Measurements from ENCODE around the gene JMJD8. TPM values are rescaled to one million over a fixed set of nuclear protein-coding genes. Genes with fewer than 3 reads are reported as not detected.

The JMJD8 gene
- total RNA-seq, 1 experiment from 2014 or later = 121 TPM

DNA sequence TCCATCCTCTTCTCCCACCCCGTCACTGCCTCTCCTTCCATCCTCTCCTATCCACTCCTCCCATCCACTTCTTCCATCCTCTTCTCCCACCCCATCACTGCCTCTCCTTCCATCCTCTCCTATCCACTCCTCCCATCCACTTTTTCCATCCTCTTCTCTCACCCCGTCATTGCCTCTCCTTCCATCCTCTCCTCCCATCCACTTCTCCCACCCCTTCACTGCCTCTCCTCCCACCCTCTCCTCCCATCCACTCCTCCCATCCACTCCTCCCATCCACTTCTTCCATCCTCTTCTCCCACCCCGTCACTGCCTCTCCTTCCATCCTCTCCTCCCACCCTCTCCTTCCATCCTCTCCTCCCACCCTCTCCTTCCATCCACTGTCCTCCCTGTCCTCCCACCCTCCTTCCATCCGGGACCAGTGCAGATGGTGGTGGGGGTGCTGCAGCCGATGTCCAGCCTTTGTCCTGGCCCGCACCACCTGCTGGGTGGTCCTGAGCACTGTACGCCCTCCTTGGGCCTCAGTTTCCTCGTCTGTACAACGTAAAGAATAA is 52.3 kb downstream of the JMJD8 start:
- H3K36me3 ChIP-seq (ENCODE audit: control insufficient read depth in 1 of 2, insufficient read depth in 2 of 2, low read length in 2 of 2) = no peaks in the 10 kb centered on the region
- no peaks in the 10 kb centered on the region for H3K9me3 ChIP-seq (ENCODE audit: control insufficient read depth in 1 of 2, insufficient read depth in 1 of 2, low read depth in 1 of 2, low read length in 2 of 2)
- peaks cover 15% of the 10 kb centered on the region; the same call in 1 of the 2 replicates for H3K79me2 ChIP-seq (ENCODE audit: insufficient read depth, low read length)
- POLR2A ChIA-PET = no interaction called here
- H4K20me1 ChIP-seq (ENCODE audit: insufficient read depth) = no peaks in the 10 kb centered on the region
- H2AFZ ChIP-seq (ENCODE audit: low read depth, low read length, poor library complexity, severe bottlenecking) = no peak overlapping the region
- no TSS peak for BruUV-seq (replicated peaks)
- no peak overlapping the region for H3K4me2 ChIP-seq (ENCODE audit: low read length)
- H3K9ac ChIP-seq (ENCODE audit: low read length) = no peak overlapping the region
- no peak overlapping the region for H3K4me3 ChIP-seq (replicated peaks in 1 of 2; ENCODE audit: low read depth in 1 of 2, low read length in 2 of 2)
- CTCF ChIA-PET = no interaction called here
- TF ChIP-seq POLR2A (IDR thresholded peaks at IDR 0.05; ENCODE audit: borderline replicate concordance, extremely low read depth, insufficient read depth, insufficient read length) (no peak), CTCF (IDR thresholded peaks at IDR 0.05 in 2 of 3, conservative IDR thresholded peaks at IDR 0.05 in 1 of 3; ENCODE audit: borderline replicate concordance in 1 of 3, insufficient read depth in 1 of 3, low read depth in 2 of 3, low read length in 2 of 3) (no peak), MAX (IDR thresholded peaks at IDR 0.05) (no peak), SP1 (IDR thresholded peaks at IDR 0.05; ENCODE audit: low read depth) (no peak), POLR2AphosphoS5 (IDR thresholded peaks at IDR 0.05; ENCODE audit: low read depth, low read length) (no peak), ZFX (IDR thresholded peaks at IDR 0.05) (no peak), EGR1 (IDR thresholded peaks at IDR 0.05; ENCODE audit: low read depth) (no peak), SIN3A (IDR thresholded peaks at IDR 0.05; ENCODE audit: low read depth) (no peak), ELF1 (IDR thresholded peaks at IDR 0.05; ENCODE audit: borderline replicate concordance, low read depth) (no peak), EZH2phosphoT487 (IDR thresholded peaks at IDR 0.05; ENCODE audit: borderline replicate concordance) (no peak), CEBPB (IDR thresholded peaks at IDR 0.05; ENCODE audit: low read depth) (no peak), ZNF274 (IDR thresholded peaks at IDR 0.05; ENCODE audit: low read depth, low read length) (no peak), RAD21 (IDR thresholded peaks at IDR 0.05; ENCODE audit: low read depth) (no peak), REST (IDR thresholded peaks at IDR 0.05; ENCODE audit: low read depth) (no peak), YY1 (IDR thresholded peaks at IDR 0.05; ENCODE audit: extremely low read depth, insufficient replicate concordance, low read depth, low read length) (no peak), EZH2 (IDR thresholded peaks at IDR 0.05) (no peak), CBX3 (IDR thresholded peaks at IDR 0.05; ENCODE audit: low read depth) (no peak)
- TF ChIP-seq, protein P1, sequence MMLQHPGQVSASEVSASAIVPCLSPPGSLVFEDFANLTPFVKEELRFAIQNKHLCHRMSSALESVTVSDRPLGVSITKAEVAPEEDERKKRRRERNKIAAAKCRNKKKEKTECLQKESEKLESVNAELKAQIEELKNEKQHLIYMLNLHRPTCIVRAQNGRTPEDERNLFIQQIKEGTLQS (IDR thresholded peaks at IDR 0.05) = no peak
- TF ChIP-seq, protein P2, sequence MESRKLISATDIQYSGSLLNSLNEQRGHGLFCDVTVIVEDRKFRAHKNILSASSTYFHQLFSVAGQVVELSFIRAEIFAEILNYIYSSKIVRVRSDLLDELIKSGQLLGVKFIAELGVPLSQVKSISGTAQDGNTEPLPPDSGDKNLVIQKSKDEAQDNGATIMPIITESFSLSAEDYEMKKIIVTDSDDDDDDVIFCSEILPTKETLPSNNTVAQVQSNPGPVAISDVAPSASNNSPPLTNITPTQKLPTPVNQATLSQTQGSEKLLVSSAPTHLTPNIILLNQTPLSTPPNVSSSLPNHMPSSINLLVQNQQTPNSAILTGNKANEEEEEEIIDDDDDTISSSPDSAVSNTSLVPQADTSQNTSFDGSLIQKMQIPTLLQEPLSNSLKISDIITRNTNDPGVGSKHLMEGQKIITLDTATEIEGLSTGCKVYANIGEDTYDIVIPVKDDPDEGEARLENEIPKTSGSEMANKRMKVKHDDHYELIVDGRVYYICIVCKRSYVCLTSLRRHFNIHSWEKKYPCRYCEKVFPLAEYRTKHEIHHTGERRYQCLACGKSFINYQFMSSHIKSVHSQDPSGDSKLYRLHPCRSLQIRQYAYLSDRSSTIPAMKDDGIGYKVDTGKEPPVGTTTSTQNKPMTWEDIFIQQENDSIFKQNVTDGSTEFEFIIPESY (IDR thresholded peaks at IDR 0.05; ENCODE audit: extremely low read depth, insufficient replicate concordance, low read length) = no peak
- intact Hi-C loops (cut with micrococcal nuclease) = no loop called here
- H3K27ac ChIP-seq (ENCODE audit: low read depth, low read length) = no peak overlapping the region
- H3K9me2 ChIP-seq (ENCODE audit: insufficient read depth) = no peaks in the 10 kb centered on the region
- H3K4me1 ChIP-seq (ENCODE audit: control insufficient read depth in 1 of 2, insufficient read depth in 2 of 2, low read length in 2 of 2) = peaks cover 19 to 28% of the 10 kb centered on the region in 2 experiments
- ATAC-seq (no peak), DNase-seq (ENCODE audit: low read depth, low spot score) (no peak)
- no peaks in the 10 kb centered on the region for H3K27me3 ChIP-seq (ENCODE audit: insufficient read depth, low read length)
- RAD21 ChIA-PET (ENCODE audit: low non-redundant PET in 1 of 2, low total read pairs in 2 of 2, uncharacterized antibody in 2 of 2, unreplicated experiment in 2 of 2) = no interaction called here

Data from HCT116 (cell line).